Measurements from ENCODE around the gene FAM222A.
"Not testable (repeated sequence)": the region's sequence is repeated elsewhere in the genome, so short reads cannot be mapped to it uniquely, and the experiment has no call there.

Gene FAM222A

DNA sequence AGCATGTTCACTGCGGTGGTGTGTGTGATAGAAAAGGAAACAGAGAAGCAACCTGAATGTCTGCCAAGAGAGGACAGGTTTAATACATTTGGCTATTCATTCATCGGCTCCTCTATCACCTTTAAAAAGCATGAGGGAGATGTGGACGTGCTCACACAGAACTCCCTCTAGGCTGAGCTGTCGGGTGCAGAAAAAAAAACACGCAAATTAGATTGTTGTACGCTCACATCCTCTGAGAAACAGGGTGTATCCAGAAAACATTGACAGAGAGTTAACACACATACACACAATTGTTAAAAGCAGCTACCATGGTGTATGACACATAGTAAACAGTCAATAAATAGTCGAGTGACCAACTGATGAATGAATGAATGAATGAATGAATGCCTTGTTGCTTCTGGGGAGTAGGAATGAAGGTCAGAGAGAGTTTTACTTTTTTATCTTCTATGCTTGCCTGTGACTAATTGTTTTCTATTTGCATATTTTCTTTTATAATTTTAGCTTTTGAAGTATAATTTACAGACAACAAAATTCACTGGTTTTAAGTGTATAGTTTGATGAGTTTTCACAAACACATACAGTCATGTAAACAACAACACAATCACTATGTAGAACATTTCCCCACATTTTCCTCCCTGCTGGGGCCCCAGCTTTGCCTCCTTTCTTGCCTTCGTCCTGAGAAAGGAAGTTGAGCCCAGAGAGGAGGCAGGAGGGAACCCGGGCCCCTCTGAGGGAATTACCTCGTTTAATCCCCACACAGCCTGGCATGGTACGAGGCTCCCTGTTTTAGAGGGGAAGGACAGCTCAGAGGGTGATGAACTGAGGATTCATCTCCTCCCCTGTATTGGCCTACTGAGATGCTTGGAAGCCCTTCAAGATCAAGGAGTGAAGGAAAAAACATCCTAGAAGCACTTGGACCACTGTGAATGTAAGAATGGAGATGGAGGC lies 19.7 kb upstream of the FAM222A start:
- no peak for DNase-seq

DNA sequence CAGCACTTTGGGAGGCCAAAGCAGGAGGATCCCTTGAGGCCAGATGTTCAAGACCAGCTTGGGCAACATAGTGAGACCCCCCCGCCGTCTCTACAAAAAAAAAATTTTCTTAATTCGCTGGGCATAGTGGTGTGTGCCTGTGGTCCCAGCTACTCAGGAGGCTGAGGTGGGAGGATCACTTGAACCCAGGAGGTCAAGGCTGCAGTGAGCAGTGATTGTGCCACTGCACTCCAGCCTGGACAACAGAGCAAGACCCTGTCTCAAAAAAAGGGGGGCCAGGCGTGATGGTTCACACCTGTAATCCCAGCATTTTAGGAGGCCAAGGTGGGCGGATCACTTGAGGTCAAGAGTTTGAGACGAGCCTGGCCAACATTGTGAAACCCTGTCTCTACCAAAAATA lies 19.0 kb upstream of the FAM222A start:
- not testable (repeated sequence) for DNase-seq

DNA sequence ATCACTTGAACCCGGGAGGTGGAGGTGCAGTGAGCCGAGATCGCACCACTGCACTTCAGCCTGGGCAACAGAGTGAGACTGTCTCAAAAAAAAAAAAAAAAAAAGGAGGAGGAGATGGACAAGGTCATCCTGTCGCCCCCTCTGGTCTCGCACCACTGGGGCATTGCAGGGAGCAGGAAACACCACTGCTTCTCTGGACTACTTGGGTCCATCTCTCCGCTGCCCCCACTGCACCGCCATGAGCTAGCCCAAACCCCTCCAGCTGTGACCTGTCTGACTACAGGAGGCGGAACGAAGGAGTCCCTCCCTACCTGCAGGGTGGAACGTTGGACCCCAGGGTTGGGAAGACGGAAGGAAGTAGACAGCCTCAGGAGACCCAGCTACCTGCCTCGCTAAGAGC lies 18.2 kb upstream of the FAM222A start:
- no peak for DNase-seq

- DNase-seq = no peak
Measured at GRCh38 chr12:109695961-109696461, 17.6 kb upstream of the FAM222A start.

GRCh38 chr12:109696485-109697269 lies 16.9 kb upstream of the FAM222A start:
- peak; percentile 15 for DNase-seq

GRCh38 chr12:109697270-109697553 lies 16.4 kb upstream of the FAM222A start:
- DNase-seq = no peak

- no peak for DNase-seq
Measured at GRCh38 chr12:109697877-109698468, 15.7 kb upstream of the FAM222A start.

GRCh38 chr12:109698820-109699219 lies 14.8 kb upstream of the FAM222A start:
- DNase-seq = no peak

GRCh38 chr12:109701064-109701463 lies 12.6 kb upstream of the FAM222A start:
- DNase-seq = no peak

- DNase-seq = no peak
Measured at GRCh38 chr12:109702111-109702841, 11.3 kb upstream of the FAM222A start.

- no peak for DNase-seq
Measured at GRCh38 chr12:109703684-109704083, 9.9 kb upstream of the FAM222A start.

DNA sequence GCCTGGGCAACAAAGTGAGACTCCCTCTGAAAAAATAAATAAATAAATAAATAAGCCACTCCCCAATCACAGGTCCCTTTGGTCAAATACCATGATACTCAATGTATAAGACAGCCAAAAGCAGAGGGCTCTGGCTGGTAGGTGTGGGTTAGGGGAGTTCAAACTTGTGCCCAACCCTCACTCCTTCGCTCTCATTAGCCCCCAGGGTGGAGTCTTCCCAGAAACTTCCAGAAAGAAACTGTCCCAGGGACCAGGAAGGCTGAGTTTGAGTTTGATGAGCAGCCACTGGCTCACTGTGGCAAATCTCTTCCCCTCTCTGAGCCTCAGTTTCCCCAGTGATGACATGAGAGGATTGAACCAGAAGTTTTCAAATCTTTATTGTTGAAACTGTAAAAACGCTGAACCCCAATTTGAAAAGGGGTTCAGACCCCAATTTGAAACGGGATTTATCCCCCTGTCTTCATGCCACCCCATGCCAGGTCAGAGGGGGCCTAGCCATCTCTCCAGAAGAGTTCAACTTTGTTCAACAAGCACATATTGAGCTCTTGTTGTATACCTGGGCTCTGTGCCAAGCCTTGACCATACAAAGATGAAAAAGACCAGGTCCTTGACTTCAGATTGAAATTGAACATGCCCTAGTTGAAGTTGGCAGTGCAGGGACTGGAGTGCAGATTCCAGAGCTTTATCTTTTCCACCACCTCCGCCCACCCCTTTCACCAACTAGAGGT lies 9.1 kb upstream of the FAM222A start:
- no peak for DNase-seq

DNA sequence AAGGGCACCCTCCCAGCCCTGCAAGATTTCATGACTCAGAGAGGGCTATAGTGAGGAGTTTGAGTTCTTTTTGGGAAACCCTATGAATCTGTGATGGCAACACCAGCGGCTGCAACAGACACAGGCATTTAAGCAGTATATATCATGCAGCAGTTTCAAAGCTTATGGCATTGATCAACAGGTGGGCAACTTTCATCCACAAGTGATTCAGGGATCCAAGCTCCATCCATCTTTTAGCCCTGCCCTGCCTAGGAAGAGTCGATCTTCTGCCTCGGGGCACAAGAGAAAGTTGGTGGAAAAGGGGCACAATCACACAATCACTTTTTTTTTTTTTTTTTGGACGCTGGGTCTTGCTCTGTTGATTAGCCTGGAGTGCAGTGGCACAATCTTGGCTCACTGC lies 8.3 kb upstream of the FAM222A start:
- no peak for DNase-seq

GRCh38 chr12:109706398-109706746 lies 7.3 kb upstream of the FAM222A start:
- no peak for DNase-seq

GRCh38 chr12:109706747-109707469 lies 6.7 kb upstream of the FAM222A start:
- DNase-seq = no peak

DNA sequence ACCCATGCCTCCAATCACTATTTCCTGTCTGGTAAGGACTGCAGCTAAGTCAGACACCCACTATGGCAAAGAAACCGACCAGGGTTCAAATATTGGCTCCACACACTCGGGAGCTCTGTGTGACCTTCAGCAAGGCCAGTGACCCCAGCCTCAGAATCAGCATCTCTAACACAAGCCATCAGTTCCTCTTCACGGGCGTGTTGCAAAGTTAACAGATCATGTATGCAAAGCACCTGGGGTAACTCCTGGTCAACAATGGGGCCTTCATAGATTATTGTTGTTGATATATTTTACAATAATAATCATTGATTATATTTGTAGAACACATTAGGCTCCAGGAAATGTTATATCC lies 6.2 kb upstream of the FAM222A start:
- DNase-seq = no peak

DNA sequence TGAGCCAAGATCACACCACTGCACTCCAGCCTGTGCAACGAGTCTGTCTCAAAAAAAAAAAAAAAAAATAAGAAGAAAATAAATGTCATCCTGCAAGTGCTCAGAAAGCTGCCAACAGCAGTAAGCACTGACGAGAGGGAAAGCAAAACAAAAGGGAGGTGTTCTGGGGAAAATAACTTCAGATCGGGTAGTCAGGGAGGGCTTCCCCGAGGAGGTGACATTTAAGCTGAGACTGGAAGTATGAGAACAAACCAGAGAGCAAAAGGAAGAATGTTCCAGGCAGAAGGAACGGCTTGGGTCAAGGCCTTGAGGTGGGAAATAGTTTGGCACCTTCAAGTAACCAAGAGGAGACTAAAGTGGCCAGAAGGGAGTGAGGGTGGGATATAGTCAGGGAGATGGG lies 4.7 kb upstream of the FAM222A start:
- DNase-seq = no peak

DNA sequence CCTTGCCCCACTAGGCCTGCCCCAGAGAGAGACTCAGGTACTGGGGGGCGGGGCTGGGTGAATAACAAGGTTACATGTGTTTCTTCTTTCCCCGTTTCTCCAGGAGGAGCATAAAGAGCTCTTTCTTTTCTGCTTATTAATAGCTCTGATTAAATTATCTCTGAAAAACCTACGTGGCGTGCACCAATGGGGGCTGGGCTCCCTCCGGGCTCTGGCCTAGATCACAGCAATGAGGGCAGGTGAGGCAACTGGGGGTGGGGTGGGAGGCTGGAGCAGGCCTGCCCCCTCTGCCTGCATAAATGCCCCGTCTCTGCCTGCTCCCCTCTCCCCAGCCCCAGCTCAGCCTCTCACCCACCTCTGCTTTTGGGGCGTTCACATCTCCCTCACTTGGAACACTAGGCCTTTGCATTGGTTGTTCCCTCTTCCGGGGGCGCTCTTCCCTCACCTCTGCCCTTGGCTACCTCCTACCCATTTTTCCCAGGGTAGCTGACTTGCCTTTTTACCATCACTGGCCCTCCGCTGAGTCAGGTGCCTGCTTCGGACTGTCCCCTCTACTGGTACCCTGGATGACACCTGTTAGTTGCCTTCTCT lies 4.1 kb upstream of the FAM222A start:
- DNase-seq = no peak

- no peak for DNase-seq
Measured at GRCh38 chr12:109710205-109710746, 3.3 kb upstream of the FAM222A start.

DNA sequence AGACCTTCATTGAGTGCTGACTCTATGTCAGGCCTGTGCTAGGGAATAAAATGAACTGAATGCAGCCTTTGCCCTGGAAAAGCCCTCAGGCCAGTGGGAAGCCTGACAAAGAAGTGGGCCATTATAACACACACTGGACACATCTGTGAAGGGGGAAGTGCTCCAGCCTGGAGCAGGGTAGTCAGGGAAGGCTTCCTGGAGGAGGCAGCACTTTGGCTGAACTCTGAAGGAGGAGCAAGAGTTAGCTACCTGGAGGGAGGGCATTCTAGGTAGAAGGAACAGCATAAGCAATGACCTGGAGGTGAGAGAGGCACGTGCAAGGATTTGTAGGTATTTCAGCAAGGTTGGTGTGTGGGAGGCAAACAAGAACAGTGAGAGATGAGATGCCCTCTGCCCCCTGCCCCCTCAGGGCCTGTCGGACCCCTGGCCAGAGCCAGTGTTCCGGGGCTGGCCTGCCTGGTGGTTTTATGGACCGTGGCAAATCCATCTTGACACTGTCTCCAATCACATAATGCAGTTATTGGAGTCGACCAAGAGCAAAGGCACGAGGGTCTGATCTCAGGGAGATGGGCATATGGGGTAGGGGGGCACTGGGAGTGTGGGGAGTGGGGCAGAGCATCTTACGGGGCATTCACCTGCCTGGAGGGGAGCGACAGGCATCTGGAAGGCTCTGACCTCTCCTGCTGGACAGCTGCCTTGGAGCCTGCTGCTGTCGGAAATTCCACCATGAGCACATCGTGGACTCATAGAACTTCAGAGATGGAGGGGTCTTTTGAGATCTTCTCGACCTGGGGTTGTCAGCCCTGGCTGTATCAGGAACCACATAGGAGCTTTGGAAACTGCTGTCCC lies 2.7 kb upstream of the FAM222A start:
- DNase-seq = peak; percentile 26

Measured in HCEC 1CT (cell line).